ENCODE data around the gene BLID. TPM values are rescaled to one million over a fixed set of nuclear protein-coding genes. Genes with fewer than 3 reads are reported as not detected.

BLID gene
- polyA plus RNA-seq, 1 donor from 2014 or later, result not detected

DNA sequence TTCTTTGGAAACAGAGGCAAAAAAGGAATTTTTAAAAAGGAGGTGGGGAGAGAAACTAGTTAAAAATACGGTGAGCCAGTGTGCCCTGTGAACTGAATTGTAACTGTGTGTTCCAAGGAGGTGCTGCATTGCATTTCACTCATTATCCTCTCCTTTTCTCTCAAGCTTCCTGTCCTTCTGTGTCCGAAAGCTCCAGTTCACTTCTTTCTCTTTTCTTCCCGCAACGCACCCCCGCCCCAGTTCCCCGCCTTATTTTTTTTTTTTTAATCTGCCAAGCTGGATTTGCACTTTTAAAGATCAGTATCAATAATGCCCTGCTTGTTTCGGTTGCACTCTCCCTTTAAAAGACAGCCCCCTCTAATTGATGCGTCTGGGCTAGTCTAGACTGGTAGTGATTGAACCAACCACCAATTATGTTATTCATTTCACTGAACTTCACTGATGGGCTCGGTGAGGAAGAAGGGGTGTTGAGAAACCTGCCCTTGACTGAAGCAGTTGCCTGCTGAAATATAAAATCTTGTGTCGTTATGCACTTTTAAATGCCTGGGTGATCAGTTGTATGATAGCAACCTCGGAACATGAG, 18.5 kb downstream of the BLID start:
- Histone ChIP-seq H3K9me3 (ENCODE audit: low read length) (no peaks in the 10 kb centered on the region), H3K27me3 (ENCODE audit: insufficient read depth, low read depth, low read length) (no peaks in the 10 kb centered on the region), H3K4me3 (ENCODE audit: low read length) (peak overlapping the region; percentile 71), H3K36me3 (ENCODE audit: insufficient read depth, low read length) (no peaks in the 10 kb centered on the region), H3K9me2 (ENCODE audit: insufficient read depth, low read length) (no peaks in the 10 kb centered on the region), H4K20me1 (ENCODE audit: insufficient read depth) (no peaks in the 10 kb centered on the region), H3F3A (ENCODE audit: insufficient read depth, low read length, poor library complexity, severe bottlenecking) (peaks cover 9% of the 10 kb centered on the region), H3K79me2 (replicated peaks; ENCODE audit: insufficient read depth, low read length) (peaks cover 90% of the 10 kb centered on the region), H3K9ac (ENCODE audit: low read length) (peak overlapping the region; percentile 93), H3K27ac (ENCODE audit: low read length) (peak overlapping the region; percentile 99), H2AFZ (ENCODE audit: low read depth, low read length) (no peak overlapping the region), H3K4me2 (ENCODE audit: low read length) (peak overlapping the region; percentile 47)
- TF ChIP-seq, protein P1, sequence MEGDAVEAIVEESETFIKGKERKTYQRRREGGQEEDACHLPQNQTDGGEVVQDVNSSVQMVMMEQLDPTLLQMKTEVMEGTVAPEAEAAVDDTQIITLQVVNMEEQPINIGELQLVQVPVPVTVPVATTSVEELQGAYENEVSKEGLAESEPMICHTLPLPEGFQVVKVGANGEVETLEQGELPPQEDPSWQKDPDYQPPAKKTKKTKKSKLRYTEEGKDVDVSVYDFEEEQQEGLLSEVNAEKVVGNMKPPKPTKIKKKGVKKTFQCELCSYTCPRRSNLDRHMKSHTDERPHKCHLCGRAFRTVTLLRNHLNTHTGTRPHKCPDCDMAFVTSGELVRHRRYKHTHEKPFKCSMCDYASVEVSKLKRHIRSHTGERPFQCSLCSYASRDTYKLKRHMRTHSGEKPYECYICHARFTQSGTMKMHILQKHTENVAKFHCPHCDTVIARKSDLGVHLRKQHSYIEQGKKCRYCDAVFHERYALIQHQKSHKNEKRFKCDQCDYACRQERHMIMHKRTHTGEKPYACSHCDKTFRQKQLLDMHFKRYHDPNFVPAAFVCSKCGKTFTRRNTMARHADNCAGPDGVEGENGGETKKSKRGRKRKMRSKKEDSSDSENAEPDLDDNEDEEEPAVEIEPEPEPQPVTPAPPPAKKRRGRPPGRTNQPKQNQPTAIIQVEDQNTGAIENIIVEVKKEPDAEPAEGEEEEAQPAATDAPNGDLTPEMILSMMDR (IDR thresholded peaks at IDR 0.05; ENCODE audit: poor library complexity, severe bottlenecking), result no peak
- no peak for TF ChIP-seq EZH2 (IDR thresholded peaks at IDR 0.05; ENCODE audit: borderline replicate concordance, insufficient read depth, low read length, poor library complexity, severe bottlenecking)
- peak; percentile 54 for TF ChIP-seq TAF1 (IDR thresholded peaks at IDR 0.05; ENCODE audit: low read depth)
- TF ChIP-seq SMC3 (conservative IDR thresholded peaks at IDR 0.05; ENCODE audit: poor library complexity), result no peak
- TF ChIP-seq MXI1 (conservative IDR thresholded peaks at IDR 0.05; ENCODE audit: poor library complexity, severe bottlenecking), result no peak
- TF ChIP-seq POLR2AphosphoS5 (IDR thresholded peaks at IDR 0.05), result peak; percentile 63
- no peak for TF ChIP-seq EP300 (conservative IDR thresholded peaks at IDR 0.05; ENCODE audit: poor library complexity, severe bottlenecking)
- TF ChIP-seq, protein P2, sequence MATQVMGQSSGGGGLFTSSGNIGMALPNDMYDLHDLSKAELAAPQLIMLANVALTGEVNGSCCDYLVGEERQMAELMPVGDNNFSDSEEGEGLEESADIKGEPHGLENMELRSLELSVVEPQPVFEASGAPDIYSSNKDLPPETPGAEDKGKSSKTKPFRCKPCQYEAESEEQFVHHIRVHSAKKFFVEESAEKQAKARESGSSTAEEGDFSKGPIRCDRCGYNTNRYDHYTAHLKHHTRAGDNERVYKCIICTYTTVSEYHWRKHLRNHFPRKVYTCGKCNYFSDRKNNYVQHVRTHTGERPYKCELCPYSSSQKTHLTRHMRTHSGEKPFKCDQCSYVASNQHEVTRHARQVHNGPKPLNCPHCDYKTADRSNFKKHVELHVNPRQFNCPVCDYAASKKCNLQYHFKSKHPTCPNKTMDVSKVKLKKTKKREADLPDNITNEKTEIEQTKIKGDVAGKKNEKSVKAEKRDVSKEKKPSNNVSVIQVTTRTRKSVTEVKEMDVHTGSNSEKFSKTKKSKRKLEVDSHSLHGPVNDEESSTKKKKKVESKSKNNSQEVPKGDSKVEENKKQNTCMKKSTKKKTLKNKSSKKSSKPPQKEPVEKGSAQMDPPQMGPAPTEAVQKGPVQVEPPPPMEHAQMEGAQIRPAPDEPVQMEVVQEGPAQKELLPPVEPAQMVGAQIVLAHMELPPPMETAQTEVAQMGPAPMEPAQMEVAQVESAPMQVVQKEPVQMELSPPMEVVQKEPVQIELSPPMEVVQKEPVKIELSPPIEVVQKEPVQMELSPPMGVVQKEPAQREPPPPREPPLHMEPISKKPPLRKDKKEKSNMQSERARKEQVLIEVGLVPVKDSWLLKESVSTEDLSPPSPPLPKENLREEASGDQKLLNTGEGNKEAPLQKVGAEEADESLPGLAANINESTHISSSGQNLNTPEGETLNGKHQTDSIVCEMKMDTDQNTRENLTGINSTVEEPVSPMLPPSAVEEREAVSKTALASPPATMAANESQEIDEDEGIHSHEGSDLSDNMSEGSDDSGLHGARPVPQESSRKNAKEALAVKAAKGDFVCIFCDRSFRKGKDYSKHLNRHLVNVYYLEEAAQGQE (IDR thresholded peaks at IDR 0.05; ENCODE audit: borderline replicate concordance), result peak; percentile 49
- peak; percentile 45 for TF ChIP-seq RAD21 (conservative IDR thresholded peaks at IDR 0.05)

DNA sequence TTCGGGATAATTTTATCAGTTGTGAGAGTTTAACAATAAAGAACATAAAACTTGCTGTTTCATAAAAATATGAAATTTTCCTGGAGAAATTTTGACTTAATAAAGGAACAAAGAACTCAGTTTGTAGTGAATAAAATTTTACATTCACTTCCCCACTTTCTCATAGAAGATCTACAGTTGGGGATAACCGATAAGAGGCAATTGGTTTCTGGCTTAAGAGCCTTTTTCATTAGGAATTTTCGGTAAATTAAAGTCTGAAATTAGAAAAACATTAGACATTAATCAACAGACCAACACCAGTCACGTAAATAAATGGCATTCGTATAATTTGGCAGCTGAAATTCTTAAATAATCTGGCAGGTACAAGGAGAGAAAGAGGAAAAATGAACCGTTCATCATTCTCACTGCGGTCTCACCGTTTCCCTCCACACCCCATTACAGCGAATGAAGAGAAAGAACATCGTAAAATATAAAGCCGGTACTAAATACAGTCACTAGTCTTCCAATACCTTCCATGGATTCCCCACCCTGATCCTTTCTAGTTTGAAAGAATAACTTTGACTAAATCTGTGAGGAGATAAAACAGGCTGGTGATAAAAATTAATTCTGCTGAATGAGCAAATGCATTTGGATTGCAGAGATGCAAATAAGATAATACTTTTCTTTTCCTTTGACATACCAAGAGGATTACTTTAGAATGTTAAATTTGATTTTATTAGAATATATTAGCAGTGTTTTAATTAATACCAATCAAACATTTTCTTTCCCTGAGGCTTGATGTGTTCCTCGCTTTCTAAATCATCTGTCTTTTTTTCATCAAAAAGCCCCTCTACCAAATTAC, 19.5 kb downstream of the BLID start:
- Histone ChIP-seq H2AFZ (ENCODE audit: low read depth, low read length) (no peak overlapping the region), H3K9me3 (ENCODE audit: low read length) (no peaks in the 10 kb centered on the region), H3K9ac (ENCODE audit: low read length) (peak overlapping the region; percentile 93), H3K4me2 (ENCODE audit: low read length) (peak overlapping the region; percentile 47), H4K20me1 (ENCODE audit: insufficient read depth) (no peaks in the 10 kb centered on the region), H3K4me3 (ENCODE audit: low read length) (peak overlapping the region; percentile 71), H3F3A (ENCODE audit: insufficient read depth, low read length, poor library complexity, severe bottlenecking) (peaks cover 9% of the 10 kb centered on the region), H3K36me3 (ENCODE audit: insufficient read depth, low read length) (peaks cover 4% of the 10 kb centered on the region), H3K9me2 (ENCODE audit: insufficient read depth, low read length) (no peaks in the 10 kb centered on the region), H3K27me3 (ENCODE audit: insufficient read depth, low read depth, low read length) (no peaks in the 10 kb centered on the region), H3K27ac (ENCODE audit: low read length) (peak overlapping the region; percentile 99), H3K79me2 (replicated peaks; ENCODE audit: insufficient read depth, low read length) (peaks cover 100% of the 10 kb centered on the region)
- TF ChIP-seq MXI1 (conservative IDR thresholded peaks at IDR 0.05; ENCODE audit: poor library complexity, severe bottlenecking), result no peak
- TF ChIP-seq EP300 (conservative IDR thresholded peaks at IDR 0.05; ENCODE audit: poor library complexity, severe bottlenecking), result no peak
- TF ChIP-seq TAF1 (IDR thresholded peaks at IDR 0.05; ENCODE audit: low read depth), result no peak
- TF ChIP-seq EZH2 (IDR thresholded peaks at IDR 0.05; ENCODE audit: borderline replicate concordance, insufficient read depth, low read length, poor library complexity, severe bottlenecking), result no peak
- TF ChIP-seq RAD21 (conservative IDR thresholded peaks at IDR 0.05), result no peak
- TF ChIP-seq, protein P1 (IDR thresholded peaks at IDR 0.05; ENCODE audit: poor library complexity, severe bottlenecking), result no peak
- no peak for TF ChIP-seq POLR2AphosphoS5 (IDR thresholded peaks at IDR 0.05)
- TF ChIP-seq, protein P2 (IDR thresholded peaks at IDR 0.05; ENCODE audit: borderline replicate concordance), result no peak
- no peak for TF ChIP-seq SMC3 (conservative IDR thresholded peaks at IDR 0.05; ENCODE audit: poor library complexity)

Data from neural cell (in vitro differentiated cells).